ENCODE measurements around the gene ZNF630.
"Not testable (repeated sequence)": the region's sequence is repeated elsewhere in the genome, so short reads cannot be mapped to it uniquely, and the experiment has no call there.

The ZNF630 gene

DNA sequence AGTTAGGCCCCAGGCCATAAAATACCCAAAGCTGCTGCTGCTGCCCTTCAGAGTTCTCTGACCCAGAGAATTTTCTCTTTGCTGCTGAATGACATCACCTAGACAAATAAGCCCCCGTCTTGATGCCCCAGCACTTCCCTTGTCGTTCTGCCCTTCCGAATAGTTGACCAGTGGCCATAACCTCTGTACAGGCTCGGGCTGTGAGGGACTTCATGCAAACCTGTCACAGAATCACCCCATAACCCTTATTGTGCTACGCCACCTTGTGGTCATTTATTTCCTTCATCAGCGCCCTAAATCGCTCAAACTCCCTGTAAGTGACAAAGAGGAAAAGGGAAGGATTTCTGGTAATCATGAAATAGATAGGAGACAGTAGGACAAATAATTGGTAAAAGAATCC lies 45.9 kb downstream of the ZNF630 start:
- H3K36me3 Mint-ChIP-seq (ENCODE audit: low read depth) = no peaks in the 10 kb centered on the region
- no peak overlapping the region for H3K4me3 Mint-ChIP-seq
- H3K27me3 Mint-ChIP-seq (ENCODE audit: low read depth, poor library complexity) = no peaks in the 10 kb centered on the region
- DNase-seq = peak; percentile 33
- peaks cover 5% of the 10 kb centered on the region for H3K4me1 Mint-ChIP-seq
- peaks cover 59% of the 10 kb centered on the region for H3K9me3 Mint-ChIP-seq
- TF ChIP-seq, protein P1, sequence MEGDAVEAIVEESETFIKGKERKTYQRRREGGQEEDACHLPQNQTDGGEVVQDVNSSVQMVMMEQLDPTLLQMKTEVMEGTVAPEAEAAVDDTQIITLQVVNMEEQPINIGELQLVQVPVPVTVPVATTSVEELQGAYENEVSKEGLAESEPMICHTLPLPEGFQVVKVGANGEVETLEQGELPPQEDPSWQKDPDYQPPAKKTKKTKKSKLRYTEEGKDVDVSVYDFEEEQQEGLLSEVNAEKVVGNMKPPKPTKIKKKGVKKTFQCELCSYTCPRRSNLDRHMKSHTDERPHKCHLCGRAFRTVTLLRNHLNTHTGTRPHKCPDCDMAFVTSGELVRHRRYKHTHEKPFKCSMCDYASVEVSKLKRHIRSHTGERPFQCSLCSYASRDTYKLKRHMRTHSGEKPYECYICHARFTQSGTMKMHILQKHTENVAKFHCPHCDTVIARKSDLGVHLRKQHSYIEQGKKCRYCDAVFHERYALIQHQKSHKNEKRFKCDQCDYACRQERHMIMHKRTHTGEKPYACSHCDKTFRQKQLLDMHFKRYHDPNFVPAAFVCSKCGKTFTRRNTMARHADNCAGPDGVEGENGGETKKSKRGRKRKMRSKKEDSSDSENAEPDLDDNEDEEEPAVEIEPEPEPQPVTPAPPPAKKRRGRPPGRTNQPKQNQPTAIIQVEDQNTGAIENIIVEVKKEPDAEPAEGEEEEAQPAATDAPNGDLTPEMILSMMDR (IDR thresholded peaks at IDR 0.05) = peak; percentile 47
- no peak overlapping the region for H3K27ac Mint-ChIP-seq

DNA sequence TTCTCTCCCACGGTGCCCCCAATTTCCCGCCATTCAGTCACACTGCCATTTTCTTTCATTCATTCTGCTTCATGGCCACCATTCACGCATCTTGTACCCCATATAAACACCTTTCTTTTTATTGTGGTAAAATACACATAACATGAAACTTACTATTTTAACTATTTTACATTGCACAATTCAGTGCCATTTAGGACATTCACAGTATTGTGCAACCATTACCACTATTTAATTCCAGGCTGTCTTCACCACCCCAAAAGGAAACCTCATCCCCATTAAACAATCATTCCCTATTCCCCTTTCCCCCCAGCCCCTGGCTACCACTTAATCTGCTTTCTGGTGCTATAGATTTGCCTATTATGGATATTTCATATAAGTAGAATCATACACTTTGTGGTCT lies 48.7 kb downstream of the ZNF630 start:
- H3K27ac Mint-ChIP-seq = no peak overlapping the region

DNA sequence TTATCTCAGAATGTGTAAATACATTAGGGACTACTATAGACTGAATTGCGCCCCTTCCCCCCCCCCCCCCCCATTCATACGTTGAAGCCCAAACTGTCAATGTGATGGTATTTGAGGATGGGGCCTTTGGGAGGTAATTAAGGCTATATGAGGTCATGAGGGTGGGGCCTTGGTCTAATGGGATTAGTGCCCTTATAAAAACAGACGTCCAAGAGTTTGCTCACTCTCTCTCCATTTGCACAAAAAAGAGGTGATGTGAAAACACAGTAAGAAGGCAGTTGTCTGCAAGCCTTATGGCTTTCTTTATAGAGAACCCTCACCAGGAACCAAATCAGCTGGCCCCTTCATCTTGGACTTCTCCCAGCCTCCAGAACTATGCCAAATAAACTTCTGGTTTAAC lies 49.3 kb downstream of the ZNF630 start:
- no peak for DNase-seq
- TF ChIP-seq, protein P1 (IDR thresholded peaks at IDR 0.05) = no peak
- peaks cover 5% of the 10 kb centered on the region for H3K4me1 Mint-ChIP-seq
- H3K27me3 Mint-ChIP-seq (ENCODE audit: low read depth, poor library complexity) = no peaks in the 10 kb centered on the region
- H3K27ac Mint-ChIP-seq = no peak overlapping the region
- H3K4me3 Mint-ChIP-seq = no peak overlapping the region
- no peaks in the 10 kb centered on the region for H3K36me3 Mint-ChIP-seq (ENCODE audit: low read depth)
- H3K9me3 Mint-ChIP-seq = peaks cover 44% of the 10 kb centered on the region

More for the DNA sequence above, 48.7 kb downstream of the ZNF630 start:
- DNase-seq = no peak
- TF ChIP-seq, protein P1 (IDR thresholded peaks at IDR 0.05) = no peak
- Mint-ChIP-seq H3K36me3 (ENCODE audit: low read depth) (no peaks in the 10 kb centered on the region), H3K4me3 (peak overlapping the region; percentile 63), H3K9me3 (peaks cover 44% of the 10 kb centered on the region), H3K4me1 (peaks cover 5% of the 10 kb centered on the region), H3K27me3 (ENCODE audit: low read depth, poor library complexity) (no peaks in the 10 kb centered on the region)

DNA sequence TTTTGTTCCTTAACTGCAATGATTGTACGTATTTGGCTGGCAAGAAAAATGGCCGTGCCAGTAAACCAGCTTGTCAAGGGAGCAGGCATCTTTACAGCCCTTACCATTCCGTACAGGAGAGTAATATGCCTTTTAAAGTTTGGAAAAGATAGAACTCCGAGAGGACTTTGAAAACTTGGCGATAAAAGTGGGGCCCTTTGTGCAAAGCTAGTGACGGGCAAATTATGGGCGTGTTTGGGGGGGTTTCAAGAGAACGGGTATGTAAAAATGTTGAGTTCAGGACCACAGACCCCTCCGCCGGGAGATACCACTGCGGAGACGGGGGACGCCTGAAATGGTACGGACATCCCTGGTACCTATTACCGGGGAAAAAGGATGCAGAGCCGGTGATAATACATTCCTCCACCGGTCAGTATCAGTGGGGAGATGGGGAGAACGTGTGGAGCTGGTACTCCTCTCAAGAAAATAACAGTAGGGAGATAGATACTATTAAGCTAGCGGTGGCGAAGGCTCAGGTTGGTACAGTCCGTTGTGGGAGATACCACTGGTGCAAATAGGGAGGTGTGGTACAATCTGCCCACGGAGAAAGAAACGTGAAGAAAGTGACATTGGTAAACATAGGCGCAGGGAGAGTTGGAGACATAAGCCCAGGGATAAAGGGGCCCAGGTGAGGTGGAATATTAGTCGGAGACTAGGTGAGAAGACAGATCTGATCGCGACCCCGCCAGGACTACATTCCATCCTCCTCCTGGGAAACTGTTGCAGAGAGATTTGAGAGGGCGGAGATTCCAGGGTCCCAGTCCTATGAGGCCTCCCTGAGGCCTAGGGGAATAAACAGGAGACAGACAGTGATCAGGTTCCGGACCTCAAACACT lies 50.2 kb downstream of the ZNF630 start:
- no peaks in the 10 kb centered on the region for H3K27me3 Mint-ChIP-seq (ENCODE audit: low read depth, poor library complexity)
- DNase-seq = peak; percentile 74
- TF ChIP-seq, protein P1 (IDR thresholded peaks at IDR 0.05) = no peak
- peaks cover 5% of the 10 kb centered on the region for H3K4me1 Mint-ChIP-seq
- H3K4me3 Mint-ChIP-seq = peak overlapping the region; percentile 95
- H3K27ac Mint-ChIP-seq = peak overlapping the region; percentile 100
- no peaks in the 10 kb centered on the region for H3K36me3 Mint-ChIP-seq (ENCODE audit: low read depth)
- H3K9me3 Mint-ChIP-seq = peaks cover 42% of the 10 kb centered on the region

DNA sequence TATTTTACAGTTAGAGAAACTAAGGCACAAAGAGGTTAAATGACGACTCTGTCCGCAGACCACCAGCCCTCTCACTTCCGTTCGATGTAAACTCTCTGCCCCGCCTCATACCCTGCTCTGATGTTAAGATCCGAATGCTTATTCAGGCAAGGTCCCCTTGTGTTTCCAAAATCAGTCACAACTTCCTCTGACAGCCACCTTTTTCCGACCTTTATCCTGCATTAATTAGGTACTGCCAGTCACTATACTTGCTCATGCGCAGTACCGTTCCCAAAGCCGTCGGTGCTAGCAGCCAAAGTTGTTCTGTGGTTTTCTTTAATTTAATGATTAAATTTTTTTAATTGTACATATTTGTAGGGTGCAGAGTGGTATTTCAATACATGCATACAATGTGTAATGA lies 51.0 kb downstream of the ZNF630 start:
- DNase-seq; H3K27ac Mint-ChIP-seq; H3K4me1 Mint-ChIP-seq; H3K27me3 Mint-ChIP-seq (ENCODE audit: low read depth, poor library complexity); H3K36me3 Mint-ChIP-seq (ENCODE audit: low read depth): not testable (repeated sequence)
- H3K4me3 Mint-ChIP-seq = peak overlapping the region; percentile 95
- H3K9me3 Mint-ChIP-seq = peaks cover 39% of the 10 kb centered on the region

DNA sequence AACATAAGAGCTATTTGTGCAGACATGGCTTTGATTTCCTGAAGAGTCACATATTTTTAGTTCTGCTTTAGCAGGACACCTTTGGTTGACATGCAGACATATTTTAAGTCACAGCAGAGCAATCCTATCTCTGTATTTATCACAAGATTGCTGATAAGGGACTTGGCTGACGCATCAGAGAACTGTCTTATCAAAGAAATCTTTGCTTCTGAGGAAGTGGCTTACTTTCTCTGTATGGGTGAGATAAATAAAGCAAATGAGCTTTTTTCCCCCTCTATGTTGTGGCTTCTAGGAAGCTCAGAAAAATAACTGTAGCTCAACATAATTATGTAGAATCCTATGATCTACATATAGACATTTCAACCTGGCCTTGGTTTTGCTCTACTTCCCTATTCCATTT lies 51.5 kb downstream of the ZNF630 start:
- H3K27ac Mint-ChIP-seq; H3K27me3 Mint-ChIP-seq (ENCODE audit: low read depth, poor library complexity): not testable (repeated sequence)
- H3K9me3 Mint-ChIP-seq = peaks cover 35% of the 10 kb centered on the region

DNA sequence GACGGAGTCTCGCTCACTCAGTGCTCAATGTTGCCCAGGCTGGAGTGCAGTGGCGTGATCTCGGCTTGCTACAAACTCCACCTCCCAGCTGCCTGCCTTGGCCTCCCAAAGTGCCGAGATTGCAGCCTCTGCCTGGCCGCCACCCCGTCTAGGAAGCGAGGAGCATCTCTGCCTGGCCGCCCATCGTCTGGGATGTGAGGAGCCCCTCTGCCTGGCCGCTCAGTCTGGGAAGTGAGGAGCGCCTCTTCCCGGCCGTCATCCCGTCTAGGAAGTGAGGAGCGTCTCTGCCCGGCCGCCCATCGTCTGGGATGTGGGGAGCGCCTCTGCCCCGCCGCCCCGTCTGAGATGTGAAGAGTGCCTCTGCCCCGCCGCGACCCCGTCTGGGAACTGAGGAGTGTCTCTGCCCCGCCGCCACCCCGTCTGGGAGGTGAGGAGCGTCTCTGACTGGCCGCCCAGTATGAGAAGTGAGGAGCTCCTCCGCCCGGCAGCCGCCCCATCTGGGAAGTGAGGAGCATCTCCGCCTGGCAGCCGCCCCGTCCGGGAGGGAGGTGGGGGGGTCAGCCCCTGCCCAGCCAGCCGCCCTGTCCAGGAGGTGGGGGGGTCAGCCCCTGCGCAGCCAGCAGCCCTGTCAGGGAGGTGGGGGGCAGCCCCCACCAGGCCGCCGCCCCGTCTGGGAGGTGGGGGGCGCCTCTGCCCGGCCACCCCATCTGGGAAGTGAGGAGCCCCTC lies 54.7 kb downstream of the ZNF630 start:
- not testable (repeated sequence) for H3K4me1 Mint-ChIP-seq; H3K27ac Mint-ChIP-seq; H3K4me3 Mint-ChIP-seq; H3K36me3 Mint-ChIP-seq (ENCODE audit: low read depth); H3K27me3 Mint-ChIP-seq (ENCODE audit: low read depth, poor library complexity); DNase-seq
- peaks cover 33% of the 10 kb centered on the region for H3K9me3 Mint-ChIP-seq

More for the DNA sequence above, 51.5 kb downstream of the ZNF630 start:
- not testable (repeated sequence) for H3K4me1 Mint-ChIP-seq; DNase-seq; H3K4me3 Mint-ChIP-seq; H3K36me3 Mint-ChIP-seq (ENCODE audit: low read depth)

DNA sequence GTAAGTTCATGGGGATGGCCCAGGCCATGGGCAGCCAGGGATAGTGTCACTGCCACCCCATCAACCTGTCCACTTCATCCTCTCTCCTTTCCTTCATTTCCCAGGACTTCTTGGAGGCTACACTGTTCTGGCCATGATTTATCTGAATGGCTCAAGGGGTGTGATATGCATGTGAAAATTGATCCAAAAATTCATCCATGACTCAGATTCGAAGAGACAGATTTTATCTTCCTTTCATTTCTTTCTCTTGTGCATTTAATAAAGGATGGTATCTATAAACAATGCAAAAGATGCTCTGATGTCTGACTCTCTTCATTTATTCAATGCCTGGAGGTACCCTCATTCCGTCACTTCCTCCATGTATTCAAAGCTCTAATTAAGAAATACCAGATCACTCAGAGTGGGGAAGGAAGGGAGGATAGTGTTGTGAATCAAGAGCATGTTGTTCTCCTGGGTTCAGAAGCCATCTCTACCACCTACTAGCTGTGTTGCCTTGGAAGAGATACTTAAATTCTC lies 61.9 kb downstream of the ZNF630 start:
- H3K36me3 Mint-ChIP-seq (ENCODE audit: low read depth); H3K4me1 Mint-ChIP-seq; H3K4me3 Mint-ChIP-seq; DNase-seq; H3K27me3 Mint-ChIP-seq (ENCODE audit: low read depth, poor library complexity); H3K27ac Mint-ChIP-seq: not testable (repeated sequence)
- H3K9me3 Mint-ChIP-seq = peaks cover 20% of the 10 kb centered on the region
